ENCODE results near the gene IFT81. TPM values are rescaled to one million over a fixed set of nuclear protein-coding genes. Genes with fewer than 3 reads are reported as not detected.

The IFT81 gene, protein sequence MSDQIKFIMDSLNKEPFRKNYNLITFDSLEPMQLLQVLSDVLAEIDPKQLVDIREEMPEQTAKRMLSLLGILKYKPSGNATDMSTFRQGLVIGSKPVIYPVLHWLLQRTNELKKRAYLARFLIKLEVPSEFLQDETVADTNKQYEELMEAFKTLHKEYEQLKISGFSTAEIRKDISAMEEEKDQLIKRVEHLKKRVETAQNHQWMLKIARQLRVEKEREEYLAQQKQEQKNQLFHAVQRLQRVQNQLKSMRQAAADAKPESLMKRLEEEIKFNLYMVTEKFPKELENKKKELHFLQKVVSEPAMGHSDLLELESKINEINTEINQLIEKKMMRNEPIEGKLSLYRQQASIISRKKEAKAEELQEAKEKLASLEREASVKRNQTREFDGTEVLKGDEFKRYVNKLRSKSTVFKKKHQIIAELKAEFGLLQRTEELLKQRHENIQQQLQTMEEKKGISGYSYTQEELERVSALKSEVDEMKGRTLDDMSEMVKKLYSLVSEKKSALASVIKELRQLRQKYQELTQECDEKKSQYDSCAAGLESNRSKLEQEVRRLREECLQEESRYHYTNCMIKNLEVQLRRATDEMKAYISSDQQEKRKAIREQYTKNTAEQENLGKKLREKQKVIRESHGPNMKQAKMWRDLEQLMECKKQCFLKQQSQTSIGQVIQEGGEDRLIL
- total RNA-seq (2022; extraction: Qiagen RNA extraction; ENCODE audit: low read depth), result 16.0 to 24.4 TPM (median 21.5 TPM) in 5 replicates

DNA sequence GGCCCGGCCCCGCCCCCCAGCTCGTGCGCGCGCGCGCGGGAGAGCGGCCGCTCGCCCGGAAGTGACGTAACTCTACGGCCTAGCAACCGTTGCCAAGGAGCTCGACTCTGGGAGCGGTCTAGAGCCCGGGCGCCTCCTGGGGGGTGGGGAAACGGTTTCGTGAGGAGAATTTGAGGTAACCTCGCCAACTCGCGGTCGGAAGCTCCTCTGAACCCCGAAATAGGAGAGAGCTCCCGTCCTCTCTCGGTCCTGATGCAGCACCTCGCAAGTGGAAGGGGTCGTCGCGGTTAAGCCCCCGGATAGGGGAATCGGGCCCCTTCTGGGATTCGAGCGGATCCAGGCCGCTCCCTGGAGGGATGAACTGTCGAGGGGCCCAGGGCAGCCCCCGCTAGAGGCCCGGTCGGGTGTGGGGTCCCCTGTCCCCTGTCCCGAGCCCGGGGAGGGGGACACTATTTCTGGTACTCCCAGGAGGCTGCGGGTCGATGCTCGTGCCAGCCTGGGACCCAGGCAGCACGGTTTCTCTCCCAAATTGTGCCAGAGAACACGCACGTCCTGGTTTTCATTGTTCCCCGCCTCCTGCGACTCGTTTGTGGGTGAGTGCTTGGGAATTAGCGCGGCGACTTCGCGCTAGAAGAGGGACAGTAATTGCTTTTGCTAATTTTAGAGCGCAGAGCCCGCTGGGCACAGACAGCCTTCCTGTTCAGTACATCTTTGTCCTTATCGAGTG lies at the start of gene IFT81:
Gene IFT81 (plus strand): TSS at position 89 of the 727 bp plus-strand sequence. CDS start 3,024 bp downstream, outside the sequence.

Other genes with a start within 250 kb of the IFT81 start
- gene GLTP, start 243.8 kb upstream of the IFT81 start, total RNA-seq (2022; extraction: Qiagen RNA extraction; ENCODE audit: low read depth), result 19.9 to 22.7 TPM (median 21.4 TPM) in 5 replicates
- 16.1 to 20.1 TPM (median 17.9 TPM) in 5 replicates for gene TCHP, start 224.1 kb upstream of the IFT81 start, total RNA-seq (2022; extraction: Qiagen RNA extraction; ENCODE audit: low read depth)
- gene GIT2, start 128.0 kb upstream of the IFT81 start, total RNA-seq (2022; extraction: Qiagen RNA extraction; ENCODE audit: low read depth), result 16.4 to 22.5 TPM (median 21.6 TPM) in 5 replicates
- gene ANKRD13A, start 124.9 kb upstream of the IFT81 start, total RNA-seq (2022; extraction: Qiagen RNA extraction; ENCODE audit: low read depth), result 16.2 to 24.2 TPM (median 19.7 TPM) in 5 replicates
- gene C12orf76, start 75.8 kb upstream of the IFT81 start, total RNA-seq (2022; extraction: Qiagen RNA extraction; ENCODE audit: low read depth), result 6.7 to 7.7 TPM (median 7.7 TPM) in 5 replicates
- 298 to 377 TPM (median 359 TPM) in 5 replicates for gene ATP2A2, start 156.9 kb downstream of the IFT81 start, total RNA-seq (2022; extraction: Qiagen RNA extraction; ENCODE audit: low read depth)

Data from A549 treated with DMSO at 1 μM for 4 hours (cell line).